Umbilical cord (tissue), 2 donors: ENCODE results near the gene ZBTB8OS. TPM values are rescaled to one million over a fixed set of nuclear protein-coding genes. Genes with fewer than 3 reads are reported as not detected.

Source experiments
- DNase-seq: peaks from one replicate; pipeline ENCODE4 v3.0.0-alpha.2; 2015; ENCODE audit warnings: low spot score
- total RNA-seq: library from RNA; depleted of rRNA; stranded (reverse); fragments of >200 nt; gene quantifications from one replicate; pipeline ENCODE4 v1.2.3, GENCODE V29; 2014; ENCODE audit warnings: low replicate concordance; ENCODE audit not compliant: insufficient read depth

The ZBTB8OS gene
- total RNA-seq, 1 donor from 2014 or later: 20.0 TPM

GRCh38 chr1:32611859-32612188 lies 38.5 kb downstream of the ZBTB8OS start:
- no peak for DNase-seq

GRCh38 chr1:32609180-32609579 lies 41.2 kb downstream of the ZBTB8OS start:
- no peak for DNase-seq

GRCh38 chr1:32606565-32607371 lies 43.6 kb downstream of the ZBTB8OS start:
- no peak for DNase-seq

- no peak for DNase-seq
Measured at GRCh38 chr1:32605711-32606424, 44.5 kb downstream of the ZBTB8OS start.

GRCh38 chr1:32600034-32600433 lies 50.3 kb downstream of the ZBTB8OS start:
- no peak for DNase-seq

- no peak for DNase-seq
Measured at GRCh38 chr1:32592943-32593342, 57.4 kb downstream of the ZBTB8OS start.

- no peak for DNase-seq
Measured at GRCh38 chr1:32580348-32581017, 69.9 kb downstream of the ZBTB8OS start.

Other genes starting within 250 kb of the ZBTB8OS start
- 2.6 TPM for gene ZBTB8B, start 185.5 kb downstream of the ZBTB8OS start, total RNA-seq
- 16.1 TPM for gene ZBTB8A, start 111.1 kb downstream of the ZBTB8OS start, total RNA-seq
- gene RBBP4, start 658 bp upstream of the ZBTB8OS start, total RNA-seq: 53.2 TPM
- 30.3 TPM for gene SYNC, start 52.2 kb upstream of the ZBTB8OS start, total RNA-seq
- 71.3 TPM for gene YARS1, start 166.8 kb upstream of the ZBTB8OS start, total RNA-seq
- gene S100PBP, start 167.1 kb upstream of the ZBTB8OS start, total RNA-seq: 32.0 TPM
- 11.3 TPM for gene FNDC5, start 220.4 kb upstream of the ZBTB8OS start, total RNA-seq
- gene HPCA, start 235.9 kb upstream of the ZBTB8OS start, total RNA-seq: 1.7 TPM